CD4-positive, alpha-beta T cell (primary cell): ENCODE results near the gene GLI2. TPM values are rescaled to one million over a fixed set of nuclear protein-coding genes. Genes with fewer than 3 reads are reported as not detected.

ENCODE experiments used
- ATAC-seq: fragments of 200-7000 bp; cut with Tn5 transposase; one replicate; pipeline ENCODE4 v1.10.0; 2022; ENCODE audit warnings: mild to moderate bottlenecking; ENCODE audit not compliant: poor library complexity
- CTCF ChIA-PET: fragments of 350-600 bp; sonication (Branson Sonifier 250); formaldehyde crosslinking; loops from one replicate; lab custom pipeline; 2021; ENCODE audit warnings: antibody characterized with exemption, inconsistent platforms; lab: Charles Lee
- POLR2A ChIA-PET: fragments of 350-600 bp; sonication (Branson Sonifier 250); formaldehyde crosslinking; loops from one replicate; lab custom pipeline; 2021; ENCODE audit warnings: antibody characterized with exemption, inconsistent platforms; lab: Charles Lee
- DNase-seq, 14 experiments: peaks; one replicate each; pipeline ENCODE4 v3.0.0-alpha.2; 2013 to 2020; ENCODE audit warnings: mixed read lengths in 2 of 14
- H3K27ac ChIP-seq, 2 donors: one replicate each; pipeline versions ENCODE4 v1.5.1 to v1.7.0; 2013; ENCODE audit warnings: low read length in 2 of 2, low read depth in 1 of 2, mild to moderate bottlenecking in 1 of 2
- H3K27me3 ChIP-seq, 2 experiments: 1 replicate in 1 of 2; 2 replicates in 1 of 2; pipeline versions ENCODE4 v1.6.1 to v1.7.0; 2013; ENCODE audit warnings: low read length in 2 of 2, control low read depth in 1 of 2, mild to moderate bottlenecking in 1 of 2, moderate library complexity in 1 of 2; ENCODE audit not compliant: insufficient read depth in 2 of 2, control insufficient read depth in 1 of 2
- H3K36me3 ChIP-seq: one replicate; pipeline ENCODE4 v1.6.1; 2013; ENCODE audit warnings: low read length, control low read depth; ENCODE audit not compliant: insufficient read depth
- H3K4me1 ChIP-seq: one replicate; pipeline ENCODE4 v1.6.1; 2013; ENCODE audit warnings: low read length, control low read depth; ENCODE audit not compliant: insufficient read depth
- H3K4me3 ChIP-seq: one replicate; pipeline ENCODE4 v1.5.1; 2013; ENCODE audit warnings: mild to moderate bottlenecking, low read length, moderate library complexity
- H3K9me3 ChIP-seq, 2 experiments: 1 replicate in 1 of 2; 2 replicates in 1 of 2; pipeline versions ENCODE4 v1.6.1 to v1.7.0; 2013; ENCODE audit warnings: low read length in 2 of 2, mild to moderate bottlenecking in 2 of 2, control low read depth in 1 of 2, moderate library complexity in 1 of 2; ENCODE audit not compliant: control insufficient read depth in 1 of 2, insufficient read depth in 1 of 2
- H3K27ac Mint-ChIP-seq: one replicate; pipeline ENCODE4 v1.8.0; 2020; ENCODE audit warnings: mixed read lengths
- H3K27me3 Mint-ChIP-seq: one replicate; pipeline ENCODE4 v1.8.0; 2021; ENCODE audit warnings: mixed read lengths
- H3K36me3 Mint-ChIP-seq: one replicate; pipeline ENCODE4 v1.8.0; 2021; ENCODE audit warnings: low read depth, mixed read lengths
- H3K4me1 Mint-ChIP-seq: one replicate; pipeline ENCODE4 v1.8.0; 2021; ENCODE audit warnings: low read depth, mixed read lengths
- H3K4me3 Mint-ChIP-seq: one replicate; pipeline ENCODE4 v1.8.0; 2020; ENCODE audit warnings: mild to moderate bottlenecking, mixed read lengths
- H3K9me3 Mint-ChIP-seq: one replicate; pipeline ENCODE4 v1.8.0; 2020; ENCODE audit warnings: mixed read lengths
- CTCF ChIP-seq: fragments of 200-600 bp; IDR thresholded peaks from one replicate; pipeline ENCODE4 v1.8.0; 2022; ENCODE audit warnings: antibody characterized with exemption, mild to moderate bottlenecking
- intact Hi-C, 2 experiments: fragments of 100-400 bp; cut with DNase I in 1 of 2; cut with micrococcal nuclease in 1 of 2; formaldehyde crosslinking; loops; one replicate each; pipeline versions ENCODE4 v1.15.1 to v1.9.0; 2023 to 2025; cut with DNase I, micrococcal nuclease
- total RNA-seq, 174 experiments: library from RNA in 2 of 174; stranded (reverse) in 2 of 174; gene quantifications; one replicate each; pipeline ENCODE4 v1.2.3 and lab custom pipeline; 2021 to 2026

GLI2 gene
- total RNA-seq, 2 experiments from 2014 or later: not detected

GRCh38 chr2:120736624-120737339 is 1.1 kb downstream of the GLI2 start:
- H3K36me3 ChIP-seq: no peaks in the 10 kb centered on the region
- peak overlapping the region; percentile 25 for H3K4me3 Mint-ChIP-seq
- no peaks in the 10 kb centered on the region for H3K4me1 Mint-ChIP-seq
- peaks cover 2% of the 10 kb centered on the region for H3K4me1 ChIP-seq
- TF ChIP-seq CTCF: no peak
- no peak for DNase-seq
- intact Hi-C loops: no loop called here
- no peak for ATAC-seq
- ChIA-PET CTCF (no interaction called here), POLR2A (no interaction called here)
- H3K36me3 Mint-ChIP-seq: no peaks in the 10 kb centered on the region
- no peak overlapping the region for H3K27ac ChIP-seq
- H3K27me3 ChIP-seq: peaks cover 39 to 65% of the 10 kb centered on the region in 2 experiments
- no peak overlapping the region for H3K27ac Mint-ChIP-seq
- peaks cover 0 to 22% of the 10 kb centered on the region in 2 experiments for H3K9me3 ChIP-seq
- H3K27me3 Mint-ChIP-seq: peaks cover 82% of the 10 kb centered on the region
- no peak overlapping the region for H3K4me3 ChIP-seq
- no peaks in the 10 kb centered on the region for H3K9me3 Mint-ChIP-seq

- DNase-seq: no peak
- no peaks in the 10 kb centered on the region for H3K4me1 Mint-ChIP-seq
- H3K9me3 Mint-ChIP-seq: no peaks in the 10 kb centered on the region
- intact Hi-C loops: no loop called here
- no peaks in the 10 kb centered on the region for H3K36me3 Mint-ChIP-seq
- Histone ChIP-seq H3K9me3 (peaks cover 0 to 24% of the 10 kb centered on the region in 2 experiments), H3K36me3 (no peaks in the 10 kb centered on the region), H3K27ac (no peak overlapping the region), H3K27me3 (peaks cover 46 to 70% of the 10 kb centered on the region in 2 experiments), H3K4me3 (no peak overlapping the region), H3K4me1 (peaks cover 2% of the 10 kb centered on the region)
- peaks cover 81% of the 10 kb centered on the region for H3K27me3 Mint-ChIP-seq
- H3K27ac Mint-ChIP-seq: no peak overlapping the region
- ChIA-PET POLR2A (no interaction called here), CTCF (no interaction called here)
- ATAC-seq: no peak
- no peak for TF ChIP-seq CTCF
- H3K4me3 Mint-ChIP-seq: no peak overlapping the region
Observed at GRCh38 chr2:120737340-120738101, 1.9 kb downstream of the GLI2 start.

- no peak for DNase-seq
- peaks cover 81% of the 10 kb centered on the region for H3K27me3 Mint-ChIP-seq
- H3K27ac Mint-ChIP-seq: no peak overlapping the region
- H3K4me1 Mint-ChIP-seq: no peaks in the 10 kb centered on the region
- no peaks in the 10 kb centered on the region for H3K36me3 Mint-ChIP-seq
- ATAC-seq: no peak
- intact Hi-C loops: no loop called here
- Histone ChIP-seq H3K27me3 (peaks cover 46 to 76% of the 10 kb centered on the region in 2 experiments), H3K4me1 (peaks cover 2% of the 10 kb centered on the region), H3K9me3 (peaks cover 0 to 24% of the 10 kb centered on the region in 2 experiments), H3K27ac (no peak overlapping the region), H3K4me3 (no peak overlapping the region), H3K36me3 (no peaks in the 10 kb centered on the region)
- H3K4me3 Mint-ChIP-seq: no peak overlapping the region
- POLR2A ChIA-PET: no interaction called here
- H3K9me3 Mint-ChIP-seq: no peaks in the 10 kb centered on the region
- TF ChIP-seq CTCF: no peak
- CTCF ChIA-PET: no interaction called here
Observed at GRCh38 chr2:120738117-120738516, 2.4 kb downstream of the GLI2 start.
